ENCODE results near the gene TRIM46.
"Not testable (repeated sequence)": the region's sequence is repeated elsewhere in the genome, so short reads cannot be mapped to it uniquely, and the experiment has no call there.

Gene TRIM46

DNA sequence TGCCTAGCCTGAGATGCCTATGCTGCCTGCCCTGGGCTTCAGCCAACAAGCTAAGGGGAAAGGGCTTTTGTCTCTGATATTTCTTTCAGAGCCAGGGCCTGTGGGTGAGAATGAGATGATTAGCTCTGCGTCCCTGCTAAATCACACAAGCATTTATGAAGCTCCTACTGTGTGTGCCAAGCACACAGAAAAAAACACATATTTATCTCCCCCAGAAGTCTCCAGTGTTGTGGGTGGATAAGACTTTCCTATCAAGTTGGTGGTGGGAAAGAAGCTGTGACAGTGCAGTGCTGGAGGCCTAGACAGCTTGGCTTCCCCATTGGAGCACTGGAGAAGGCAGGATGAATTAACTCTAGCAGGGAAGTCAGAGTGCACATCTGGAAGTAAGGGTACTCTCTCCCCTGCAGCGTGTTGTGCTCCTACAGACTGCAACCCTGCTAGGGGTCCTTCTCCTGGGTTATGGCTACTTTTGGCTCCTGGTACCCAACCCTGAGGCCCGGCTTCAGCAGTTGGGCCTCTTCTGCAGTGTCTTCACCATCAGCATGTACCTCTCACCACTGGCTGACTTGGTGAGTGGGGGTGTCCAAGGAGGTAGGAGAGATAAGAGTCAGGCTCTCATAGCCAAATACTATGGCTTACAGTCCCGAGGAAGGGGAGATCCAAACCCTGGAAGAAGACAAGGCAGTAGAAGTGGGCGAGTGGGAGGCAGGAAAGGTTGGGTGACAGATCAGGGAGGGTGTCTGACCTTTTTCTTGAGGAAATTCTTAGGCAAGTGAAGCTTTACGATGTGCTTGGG lies 36.3 kb upstream of the TRIM46 start:
- no peak for DNase-seq

DNA sequence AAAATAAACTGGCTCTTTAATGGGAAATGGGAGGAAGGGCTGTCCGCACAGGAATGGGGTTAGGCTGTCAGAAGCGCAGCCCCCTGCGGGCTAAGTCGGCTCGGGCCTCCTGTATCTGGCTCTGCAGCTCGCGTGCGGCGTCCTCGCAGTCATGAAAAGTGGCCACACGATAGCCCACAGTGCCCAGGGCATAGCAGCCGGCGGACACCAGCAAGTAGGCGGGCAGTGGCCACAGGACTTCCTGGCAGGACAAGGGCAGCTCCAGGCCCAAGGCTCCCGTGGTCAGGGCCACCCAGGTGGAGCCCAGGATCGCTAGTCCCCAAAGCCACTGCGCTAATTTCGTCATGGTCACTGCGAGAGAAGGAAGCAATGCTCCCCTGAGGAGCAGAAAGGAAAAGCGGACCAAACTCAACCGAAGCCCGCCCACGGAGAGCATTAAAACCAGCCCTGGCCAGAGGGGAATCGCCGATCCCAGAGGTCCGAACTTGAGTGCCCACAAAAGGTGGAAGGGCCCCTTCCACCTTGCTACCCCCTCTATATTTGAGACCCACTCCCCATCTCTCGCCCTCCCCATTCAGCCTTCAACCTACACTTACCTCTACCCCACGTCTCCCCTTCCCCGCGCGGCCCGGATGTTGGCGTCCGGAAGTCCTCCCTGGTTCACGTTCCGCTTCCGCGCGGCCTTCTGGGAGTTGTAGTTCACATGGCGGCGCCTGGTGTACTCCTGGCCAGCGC lies 33.6 kb upstream of the TRIM46 start, which contains the start of gene DPM3:
DPM3 (minus strand) TSS at position 637 of the 735 bp plus-strand sequence; CDS start at position 346, 291 bp downstream.
- peak; percentile 61 to 75 for DNase-seq

DNA sequence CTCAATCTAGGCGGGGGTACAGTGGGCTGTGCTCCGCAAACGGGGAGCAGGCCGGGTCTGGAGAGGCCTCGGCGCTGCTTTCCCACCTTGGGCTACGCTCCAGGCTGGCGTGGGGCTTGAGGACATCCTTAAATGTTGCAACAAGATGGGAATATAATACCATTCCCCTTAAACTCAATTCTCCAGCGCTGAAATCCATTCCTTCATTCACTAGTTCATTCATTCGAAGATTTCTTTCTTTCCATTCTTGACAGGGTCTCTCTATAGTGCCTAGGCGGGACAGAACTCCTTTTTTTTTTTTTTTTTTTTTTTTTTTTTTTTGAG lies 33.1 kb upstream of the TRIM46 start:
- DNase-seq = no peak

DNA sequence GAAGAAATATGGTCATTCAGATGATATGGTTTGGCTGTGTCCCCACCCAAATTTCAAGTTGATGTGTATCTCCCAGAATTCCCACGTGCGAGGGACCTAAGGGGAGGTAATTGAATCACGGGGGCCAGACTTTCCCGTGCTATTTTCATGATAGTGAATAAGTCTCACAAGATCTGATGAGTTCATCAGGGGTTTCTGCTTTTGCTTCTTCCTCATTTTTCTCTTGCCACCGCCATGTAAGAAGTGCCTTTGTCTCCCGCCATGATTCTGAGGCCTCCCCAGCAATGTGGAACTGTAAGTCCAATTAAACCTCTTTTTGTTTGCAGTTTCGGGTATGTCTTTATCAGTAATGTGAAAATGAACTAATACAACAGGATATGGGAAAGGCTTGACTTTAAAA lies 31.9 kb upstream of the TRIM46 start:
- DNase-seq = no peak

DNA sequence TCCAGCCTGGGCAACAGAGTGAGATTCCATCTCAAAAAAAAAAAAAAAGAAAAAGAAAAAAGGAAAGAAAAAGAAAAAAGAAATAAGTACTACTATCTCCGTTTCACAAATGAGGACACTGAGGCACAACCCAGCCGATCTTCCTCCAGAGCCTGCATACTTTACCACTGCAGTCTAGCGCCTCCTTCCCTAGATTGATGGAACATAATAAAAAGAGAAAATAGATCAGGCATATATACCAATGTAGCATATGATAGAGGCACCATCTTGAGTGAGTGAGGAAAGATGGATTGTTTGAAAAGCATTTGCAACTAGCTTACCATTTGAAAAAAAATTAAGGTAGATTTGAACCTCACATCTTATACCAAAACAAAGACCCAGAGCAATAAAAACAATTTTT lies 28.2 kb upstream of the TRIM46 start:
- no peak for DNase-seq

DNA sequence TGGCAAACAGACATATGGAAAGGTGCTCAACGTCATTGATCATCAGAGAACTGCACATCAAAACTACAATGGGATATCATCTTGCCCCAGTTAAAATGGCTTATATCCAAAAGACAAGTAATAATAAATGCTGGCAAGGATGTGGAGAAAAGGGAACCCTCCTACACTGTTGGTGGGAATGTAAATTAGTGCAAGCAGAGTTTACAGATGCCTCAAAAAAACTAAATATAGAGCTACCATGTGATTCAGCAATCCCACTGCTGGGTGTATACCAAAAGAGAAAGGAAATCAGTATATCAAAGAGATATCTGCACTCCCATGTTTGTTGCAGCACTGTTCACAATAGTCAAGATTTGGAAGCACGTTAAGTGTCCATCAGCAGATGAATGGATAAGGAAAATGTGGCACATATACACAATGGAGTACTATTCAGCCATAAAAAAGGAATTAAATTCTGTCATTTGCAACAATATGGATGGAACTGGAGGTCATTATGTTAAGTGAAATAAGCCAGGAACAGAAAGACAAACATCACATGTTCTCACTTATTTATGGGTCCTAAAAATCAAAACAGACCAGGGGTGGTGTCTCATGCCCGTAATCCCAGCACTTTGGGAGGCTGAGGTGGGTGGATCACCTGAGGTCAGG lies 17.5 kb upstream of the TRIM46 start:
- DNase-seq = not testable (repeated sequence)

DNA sequence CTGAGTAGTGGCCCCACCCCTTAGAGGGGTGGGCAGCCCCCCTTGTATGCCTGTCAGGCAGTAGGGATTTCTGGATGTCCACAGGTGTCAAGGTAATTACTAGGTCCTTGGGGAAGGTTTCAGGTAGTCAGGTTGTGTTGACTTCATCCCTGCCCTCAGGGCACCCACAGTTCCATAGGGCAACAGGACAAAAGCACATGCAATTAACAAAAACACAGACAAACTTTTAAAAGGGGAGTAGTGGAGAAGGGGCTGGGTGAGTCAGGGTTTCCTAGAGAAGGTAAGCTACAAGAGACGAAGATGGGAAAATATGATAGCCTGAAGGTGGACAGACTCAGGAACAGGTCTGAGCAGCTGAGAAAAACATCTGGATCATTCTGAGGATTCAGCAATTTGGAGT lies 14.7 kb upstream of the TRIM46 start:
- no peak for DNase-seq

DNA sequence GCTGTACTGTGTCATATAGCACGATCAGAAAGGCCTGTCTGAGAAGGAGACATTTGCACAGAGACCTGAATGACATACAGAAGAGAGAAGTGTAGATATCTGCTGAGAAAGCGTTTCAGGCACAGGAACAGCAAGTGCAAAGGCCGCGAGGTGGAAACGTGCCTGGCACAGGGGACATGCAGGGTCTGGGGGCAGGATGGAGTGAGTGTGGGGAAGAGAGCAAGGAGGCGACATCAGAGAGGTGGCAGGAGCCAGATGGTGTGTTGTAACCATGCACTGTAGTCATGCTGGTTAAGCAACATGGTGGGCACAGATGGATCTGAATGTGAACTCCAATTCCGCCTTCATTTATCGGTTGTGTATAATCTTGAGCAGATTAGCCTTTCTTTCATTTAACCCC lies 13.5 kb upstream of the TRIM46 start:
- DNase-seq = no peak

DNA sequence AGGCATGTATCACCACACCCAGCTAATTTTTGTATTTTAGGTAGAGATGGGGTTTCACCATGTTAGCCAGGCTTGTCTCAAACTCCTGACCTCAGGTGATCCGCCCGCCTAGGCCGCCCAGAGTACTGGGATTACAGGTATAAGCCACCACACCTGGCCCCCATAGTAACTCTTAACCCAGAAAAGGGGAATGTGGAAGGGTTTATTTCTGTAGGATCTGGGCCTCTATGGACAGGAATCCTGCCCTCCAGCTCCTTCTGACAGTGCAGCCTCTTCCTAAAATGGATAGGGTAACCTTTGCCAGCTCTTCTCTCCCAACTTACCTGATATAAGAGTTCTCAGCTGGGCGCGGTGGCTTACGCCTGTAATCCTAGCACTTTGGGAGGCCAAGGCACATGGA lies 11.0 kb upstream of the TRIM46 start:
- DNase-seq = not testable (repeated sequence)

DNA sequence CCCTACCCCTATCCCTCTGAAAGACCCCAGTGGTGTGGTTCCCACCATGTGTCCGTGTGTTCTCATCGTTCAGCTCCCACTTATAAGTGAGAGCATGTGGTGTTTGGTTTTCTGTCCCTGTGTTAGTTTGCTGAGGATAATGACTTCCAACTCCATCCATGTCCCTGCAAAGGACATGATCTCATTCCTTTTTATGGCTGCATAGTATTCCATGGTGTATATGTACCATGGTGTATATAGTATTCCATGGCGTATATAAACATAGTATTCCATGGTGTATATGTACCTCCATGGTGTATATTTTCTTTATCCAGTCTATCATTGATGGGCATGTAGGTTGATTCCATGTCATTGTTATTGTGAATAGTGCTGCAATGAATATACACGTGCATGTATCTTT lies 9.9 kb upstream of the TRIM46 start:
- not testable (repeated sequence) for DNase-seq

DNA sequence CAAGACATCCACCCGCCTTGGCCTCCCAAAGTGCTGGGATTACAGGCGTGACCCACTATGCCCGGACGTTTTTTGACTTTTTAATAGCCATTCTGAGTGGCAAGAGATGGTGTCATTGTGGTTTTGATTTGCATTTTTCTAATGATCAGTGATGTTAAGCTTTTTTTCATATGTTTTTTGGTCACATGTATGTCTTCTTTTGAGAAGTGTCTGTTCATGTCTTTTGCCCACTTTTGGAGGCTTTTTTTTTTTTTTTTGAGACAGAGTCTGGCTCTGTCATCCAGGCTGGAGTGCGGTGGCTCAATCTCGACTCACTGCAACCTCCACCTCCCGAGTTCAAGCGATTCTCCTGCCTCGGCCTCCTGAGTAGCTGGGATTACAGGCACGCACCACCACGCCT lies 9.0 kb upstream of the TRIM46 start:
- not testable (repeated sequence) for DNase-seq

DNA sequence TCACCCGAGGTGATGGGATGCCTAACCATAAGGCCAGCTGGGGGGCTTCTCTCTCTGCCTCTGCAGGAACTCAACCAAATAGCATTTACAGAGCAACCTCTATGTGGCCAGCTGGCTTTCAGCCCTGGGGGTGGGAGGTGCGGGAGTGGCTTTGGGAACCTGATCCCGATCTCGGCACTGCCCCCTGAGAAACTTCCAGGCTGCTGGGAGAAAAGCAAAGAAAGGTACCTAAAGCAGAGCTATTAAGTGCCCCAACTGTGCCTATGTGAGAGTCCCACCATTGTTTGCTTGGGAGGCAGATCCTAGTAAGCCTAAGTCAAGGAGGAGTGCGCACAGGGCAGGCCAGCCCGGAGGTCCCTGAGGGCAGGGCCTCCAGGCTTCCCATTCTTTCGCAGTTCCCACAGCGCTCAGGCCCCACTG lies 7.6 kb upstream of the TRIM46 start:
- DNase-seq = no peak

DNA sequence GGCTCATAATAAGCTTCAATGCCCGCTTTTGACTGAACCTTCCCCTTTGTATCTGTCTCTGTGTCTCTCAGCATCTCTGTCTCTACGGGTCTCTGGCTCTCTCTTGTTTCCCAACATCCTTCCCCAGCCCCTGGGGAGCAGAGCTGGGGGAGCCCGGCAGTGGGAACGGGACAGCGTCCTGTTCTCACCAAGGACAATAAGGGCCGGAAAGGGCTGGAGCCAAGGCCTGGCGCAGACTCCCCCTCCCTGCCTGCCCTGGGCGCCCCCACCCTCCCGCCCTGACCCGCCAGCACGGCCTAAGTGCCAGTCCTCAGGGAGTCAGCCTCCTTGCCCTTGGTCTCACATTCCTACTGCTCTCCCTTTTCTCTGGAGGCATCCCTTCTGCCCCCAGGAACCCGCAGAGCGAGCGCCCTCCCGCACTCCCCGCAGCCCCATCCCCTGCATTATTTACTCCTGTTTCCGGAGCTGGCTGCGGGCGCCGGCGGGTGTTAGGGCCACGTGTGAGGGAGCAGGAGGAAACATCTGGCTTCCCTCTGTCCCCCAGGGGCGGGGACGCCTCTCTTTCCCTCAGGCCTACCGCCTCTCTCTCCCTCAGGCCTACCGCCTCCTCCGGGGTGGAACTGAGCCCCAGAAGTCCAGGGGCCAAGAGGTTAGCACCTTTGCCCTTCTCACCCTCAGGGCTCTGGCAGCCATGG lies 7.0 kb upstream of the TRIM46 start:
- no peak for DNase-seq

DNA sequence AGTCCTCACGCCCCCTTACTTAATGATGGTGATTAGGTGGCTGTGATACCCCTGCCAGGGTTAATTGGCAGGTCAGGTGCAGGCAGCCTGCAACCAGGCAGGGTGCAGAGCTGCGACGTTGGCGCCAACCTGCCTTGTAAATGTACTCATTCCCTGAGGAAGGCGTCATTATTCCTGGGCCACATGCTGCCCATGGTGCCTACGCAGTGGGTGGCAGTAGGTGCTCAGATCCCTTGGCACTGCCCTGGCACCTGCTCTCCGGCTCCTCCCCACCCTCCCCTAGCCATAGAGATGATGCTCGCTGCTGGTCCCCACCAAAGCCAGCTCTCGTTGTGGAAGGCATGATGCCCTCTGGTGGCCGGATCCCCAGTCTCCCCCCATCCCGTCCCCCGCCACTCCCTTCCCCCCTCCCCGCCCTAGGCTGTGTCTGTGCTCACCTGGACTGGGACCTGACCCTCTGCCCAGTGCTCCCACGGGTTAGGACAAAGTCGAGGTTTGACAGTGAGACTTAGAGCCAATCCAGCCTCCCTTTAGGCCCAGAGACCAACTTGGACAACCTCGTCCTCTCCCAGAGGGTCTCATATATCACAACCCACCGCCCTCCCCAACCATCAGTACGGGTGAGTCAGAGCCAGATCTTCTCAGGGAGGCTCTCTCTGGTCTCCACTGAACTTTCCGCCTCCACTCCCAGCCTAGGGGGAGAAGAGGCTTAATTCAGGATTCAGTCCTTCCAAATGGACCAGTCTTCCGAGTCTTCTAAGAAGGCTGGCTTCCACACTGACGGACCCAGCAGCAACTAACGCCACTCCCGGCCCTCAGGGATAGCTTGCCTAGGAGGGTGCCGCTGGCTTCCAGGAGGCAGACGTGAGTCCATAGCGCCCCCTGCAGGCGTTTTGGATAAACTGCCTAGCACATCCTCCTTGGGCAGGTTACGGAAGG lies 6.2 kb upstream of the TRIM46 start:
- DNase-seq = peak; percentile 83 to 92

DNA sequence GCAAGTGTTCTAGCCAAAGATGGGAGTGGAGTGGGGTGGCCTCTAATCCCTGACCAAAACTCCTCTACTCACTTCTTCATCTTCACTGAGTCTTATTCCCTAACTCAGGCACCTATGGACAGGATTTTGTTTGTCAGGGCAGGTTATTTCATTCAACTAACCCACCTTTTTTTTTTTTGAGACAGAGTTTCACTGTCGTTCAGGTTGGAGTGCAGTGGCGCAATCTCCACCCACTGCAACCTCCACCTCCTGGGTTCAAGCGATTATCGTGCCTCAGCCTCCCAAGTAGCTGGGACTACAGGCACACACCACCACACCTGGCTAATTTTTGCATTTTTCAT lies 5.6 kb upstream of the TRIM46 start:
- DNase-seq = not testable (repeated sequence)

DNA sequence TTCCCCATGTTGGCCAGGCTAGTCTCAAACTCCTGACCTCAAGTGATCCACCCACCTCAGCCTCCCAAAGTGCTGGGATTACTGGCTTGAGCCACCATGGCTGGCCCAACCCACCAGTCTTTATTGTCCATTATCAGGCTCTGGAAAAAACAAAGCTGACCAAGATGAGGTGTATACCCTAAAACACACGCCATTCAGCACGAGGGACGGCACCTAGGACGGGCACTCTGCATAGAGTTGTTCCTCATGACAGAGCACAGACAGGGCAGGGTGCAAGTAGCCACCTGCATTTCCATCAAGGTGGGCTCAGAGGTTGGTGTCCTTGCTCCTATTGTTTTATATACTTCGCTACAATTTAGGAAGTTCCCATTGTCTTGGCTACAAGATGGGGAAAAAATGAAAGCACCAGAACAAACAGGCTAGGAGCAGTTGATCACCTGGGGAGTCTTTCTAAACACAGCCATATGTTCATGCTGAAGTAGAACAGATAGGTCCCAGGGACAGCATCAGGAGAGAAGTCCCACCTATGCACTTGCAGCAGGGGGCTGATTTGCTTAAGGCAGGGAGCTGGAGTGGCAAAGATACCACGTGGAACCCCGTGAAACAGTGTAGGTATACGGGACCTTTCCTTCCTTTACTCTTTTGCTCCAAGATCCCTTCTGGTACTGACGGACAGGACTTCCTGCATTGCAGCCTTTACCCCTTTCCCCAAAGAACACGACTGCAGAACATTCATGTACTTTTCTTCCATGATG lies 5.0 kb upstream of the TRIM46 start:
- no peak for DNase-seq

DNA sequence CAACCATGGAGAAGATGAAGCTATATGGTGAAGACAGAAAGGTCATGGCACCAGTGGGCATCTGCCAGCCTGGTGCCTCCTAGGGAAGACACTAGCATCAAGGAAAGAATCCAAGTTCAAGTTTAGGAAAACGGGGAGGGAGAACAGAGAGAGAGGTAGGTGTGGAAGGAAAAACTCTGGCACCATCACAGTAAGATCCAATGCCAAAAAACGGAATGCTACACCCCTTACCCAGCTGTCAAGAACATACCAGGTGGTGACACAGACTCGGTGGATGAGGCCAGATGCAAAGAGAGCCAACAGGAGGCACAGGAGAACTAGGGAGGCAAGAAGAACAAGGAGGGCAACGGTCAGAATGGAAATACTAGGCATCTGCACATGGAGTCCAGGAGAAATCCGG lies 4.1 kb upstream of the TRIM46 start:
- no peak for DNase-seq

DNA sequence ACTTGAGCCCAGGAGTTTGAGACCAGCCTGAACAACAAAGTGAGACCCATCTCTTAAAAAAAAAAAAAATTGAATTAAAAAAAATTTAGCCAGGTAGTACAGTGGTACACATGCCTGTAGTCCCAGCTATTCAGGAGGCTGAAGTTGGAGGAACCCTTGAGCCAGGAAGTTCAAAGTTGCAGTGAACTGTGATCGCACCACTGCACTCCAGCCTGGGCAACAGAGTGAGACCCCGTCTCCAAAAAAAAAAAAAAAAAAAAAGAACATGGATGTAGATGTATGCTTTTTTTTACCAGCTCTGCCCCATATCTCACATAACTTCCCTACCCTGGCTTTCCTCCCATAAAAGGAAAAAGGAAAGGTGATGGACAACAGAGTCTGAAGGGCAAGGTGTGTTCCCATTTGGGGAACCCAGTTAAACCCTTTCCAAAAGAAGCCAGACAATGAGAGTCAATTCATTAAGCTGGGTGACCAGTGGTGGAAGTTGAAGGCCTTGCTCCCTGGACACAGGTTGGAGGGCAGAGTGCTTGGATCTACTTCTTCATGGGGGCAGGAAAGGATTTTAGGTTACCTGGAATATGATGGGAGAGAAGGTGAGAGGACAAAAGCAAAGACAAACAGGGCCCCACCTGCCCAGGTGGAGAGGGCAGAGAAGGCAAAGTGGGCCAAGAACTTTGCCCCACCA lies 3.4 kb upstream of the TRIM46 start:
- DNase-seq = no peak

DNA sequence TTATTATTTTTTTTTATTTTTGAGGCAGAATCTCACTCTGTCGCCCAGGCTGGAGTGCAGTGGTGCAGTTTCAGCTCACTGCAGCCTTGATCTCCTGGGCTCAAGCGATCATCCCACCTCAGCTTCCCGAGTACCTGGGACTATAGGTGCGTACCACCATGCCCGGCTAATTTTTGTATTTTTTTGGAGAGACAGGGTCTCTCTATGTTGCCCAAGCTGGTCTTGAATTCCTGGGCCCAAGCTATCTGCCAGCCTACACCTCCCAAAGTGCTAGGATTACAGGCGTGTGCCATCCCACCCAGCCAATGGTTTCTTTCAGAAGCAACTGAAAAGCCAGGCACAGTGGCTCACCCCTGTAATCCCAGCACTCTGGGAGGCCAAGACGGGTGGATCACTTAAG lies 2.8 kb upstream of the TRIM46 start:
- no peak for DNase-seq

DNA sequence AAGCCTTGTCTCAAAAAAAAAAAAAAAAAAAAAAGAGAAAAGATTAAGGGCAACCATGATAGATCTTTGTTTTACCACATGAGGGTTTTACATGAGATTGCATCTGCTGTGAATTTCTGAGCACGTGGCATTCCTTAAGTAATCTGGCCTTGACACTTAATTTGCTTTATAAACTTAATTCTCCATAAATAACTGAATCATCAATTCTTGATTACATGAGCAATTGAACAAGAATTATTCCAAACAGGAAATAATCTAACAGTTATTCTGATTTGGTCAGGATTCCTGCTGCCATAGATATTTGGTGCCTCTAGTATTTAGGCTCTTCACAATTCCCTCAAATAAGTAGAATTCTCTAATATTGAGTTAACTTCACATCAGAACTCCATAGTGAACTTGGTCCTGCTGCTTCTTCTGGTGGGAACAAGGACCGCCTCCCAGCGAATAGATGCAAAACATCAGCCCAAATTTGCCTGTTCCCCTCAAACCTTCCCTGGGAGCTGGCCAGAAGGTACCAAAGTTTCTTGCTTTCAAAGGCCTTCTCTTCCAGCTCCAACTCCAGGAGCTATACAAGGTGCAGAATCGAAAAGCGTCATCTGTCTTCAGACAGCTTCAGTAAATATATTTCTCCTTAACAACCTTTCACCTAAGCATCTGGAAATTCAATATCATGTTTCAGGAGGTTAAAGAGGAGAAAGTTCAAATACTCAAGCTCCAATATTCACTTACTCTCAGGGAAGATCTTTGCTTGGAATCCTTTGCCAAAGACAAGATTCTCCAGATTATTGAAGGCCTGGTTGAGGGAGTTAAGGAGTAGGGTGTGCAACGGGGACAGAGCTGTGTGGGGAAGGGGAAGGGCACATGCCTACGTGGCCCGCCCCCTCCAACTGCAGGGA lies 1.6 kb upstream of the TRIM46 start:
- DNase-seq = no peak
